NT2/D1 (cell line): Measurements from ENCODE around the gene SLC25A6.

Source experiments
- DNase-seq: peaks from one replicate; pipeline ENCODE4 v3.0.0-alpha.2; 2011; ENCODE audit warnings: low read depth, low spot score
- H3K27me3 ChIP-seq: 2 replicates; pipeline ENCODE4 v1.6.0; 2011; ENCODE audit warnings: mild to moderate bottlenecking; ENCODE audit not compliant: insufficient read length, insufficient read depth
- H3K36me3 ChIP-seq: 2 replicates; pipeline ENCODE4 v1.6.1; 2011; ENCODE audit warnings: mild to moderate bottlenecking, low read length, mixed read lengths; ENCODE audit not compliant: insufficient read depth, insufficient read length
- H3K4me1 ChIP-seq: 2 replicates; pipeline ENCODE4 v1.5.1; 2011; ENCODE audit not compliant: insufficient read depth, insufficient read length
- H3K4me3 ChIP-seq: 2 replicates; pipeline ENCODE4 v1.5.1; 2011; ENCODE audit warnings: low read depth; ENCODE audit not compliant: insufficient read length
- H3K9ac ChIP-seq: 2 replicates; pipeline ENCODE4 v1.6.0; 2011; ENCODE audit warnings: low read depth; ENCODE audit not compliant: insufficient read length
- H3K9me3 ChIP-seq: 2 replicates; pipeline ENCODE4 v1.5.1; 2011; ENCODE audit warnings: mild to moderate bottlenecking, low read length; ENCODE audit not compliant: insufficient read depth
- SUZ12 ChIP-seq: IDR thresholded peaks from 2 replicates; pipeline ENCODE4 v1.6.1; 2011; ENCODE audit not compliant: insufficient read length, insufficient read depth; ENCODE audit errors: extremely low read depth
- YY1 ChIP-seq: IDR thresholded peaks from 2 replicates; pipeline ENCODE4 v1.6.1; 2011; ENCODE audit not compliant: insufficient read length, insufficient read depth
- ZNF274 ChIP-seq: IDR thresholded peaks from 2 replicates; pipeline ENCODE4 v1.6.1; 2011; ENCODE audit warnings: mild to moderate bottlenecking, low read depth, low read length

Gene SLC25A6

GRCh38 chrX:1425381-1425780 lies 33.5 kb upstream of the SLC25A6 start:
- no peak for TF ChIP-seq YY1
- TF ChIP-seq ZNF274: no peak
- no peak for TF ChIP-seq SUZ12
- Histone ChIP-seq H3K9ac (no peak overlapping the region), H3K4me3 (no peak overlapping the region), H3K27me3 (no peaks in the 10 kb centered on the region), H3K9me3 (no peaks in the 10 kb centered on the region), H3K4me1 (peaks cover under 1% of the 10 kb centered on the region), H3K36me3 (peaks cover 48% of the 10 kb centered on the region)
- DNase-seq: no peak

- TF ChIP-seq SUZ12 (no peak), YY1 (no peak), ZNF274 (no peak)
- peaks cover 5% of the 10 kb centered on the region for H3K4me1 ChIP-seq
- no peak overlapping the region for H3K9ac ChIP-seq
- no peaks in the 10 kb centered on the region for H3K9me3 ChIP-seq
- H3K36me3 ChIP-seq: peaks cover 44% of the 10 kb centered on the region
- no peak overlapping the region for H3K4me3 ChIP-seq
- no peak for DNase-seq
- no peaks in the 10 kb centered on the region for H3K27me3 ChIP-seq
These were observed 32.4 kb upstream of the SLC25A6 start for GRCh38 chrX:1424147-1424851.

- Histone ChIP-seq H3K36me3 (peaks cover 55% of the 10 kb centered on the region), H3K9me3 (no peaks in the 10 kb centered on the region), H3K4me3 (no peak overlapping the region), H3K4me1 (peaks cover 9% of the 10 kb centered on the region), H3K9ac (no peak overlapping the region), H3K27me3 (no peaks in the 10 kb centered on the region)
- DNase-seq: no peak
- TF ChIP-seq SUZ12: no peak
These were observed 31.3 kb upstream of the SLC25A6 start for GRCh38 chrX:1423215-1423614.

GRCh38 chrX:1422135-1422465 lies 30.2 kb upstream of the SLC25A6 start:
- Histone ChIP-seq H3K4me1 (peaks cover 9% of the 10 kb centered on the region), H3K9me3 (no peaks in the 10 kb centered on the region), H3K36me3 (peaks cover 57% of the 10 kb centered on the region), H3K9ac (no peak overlapping the region), H3K4me3 (no peak overlapping the region), H3K27me3 (no peaks in the 10 kb centered on the region)
- DNase-seq: no peak
- TF ChIP-seq SUZ12 (no peak), YY1 (no peak), ZNF274 (no peak)

- Histone ChIP-seq H3K27me3 (no peaks in the 10 kb centered on the region), H3K4me3 (no peak overlapping the region), H3K9ac (no peak overlapping the region), H3K36me3 (peaks cover 59% of the 10 kb centered on the region), H3K4me1 (peaks cover 9% of the 10 kb centered on the region), H3K9me3 (no peaks in the 10 kb centered on the region)
- TF ChIP-seq ZNF274 (no peak), SUZ12 (no peak), YY1 (no peak)
- DNase-seq: no peak
These were observed 29.7 kb upstream of the SLC25A6 start for GRCh38 chrX:1421433-1422134.

- H3K9ac ChIP-seq: peak overlapping the region; percentile 26
- no peak overlapping the region for H3K4me3 ChIP-seq
- TF ChIP-seq SUZ12 (no peak), YY1 (no peak), ZNF274 (no peak)
- peaks cover 59% of the 10 kb centered on the region for H3K36me3 ChIP-seq
- DNase-seq: no peak
- no peaks in the 10 kb centered on the region for H3K9me3 ChIP-seq
- H3K4me1 ChIP-seq: peaks cover 9% of the 10 kb centered on the region
- no peaks in the 10 kb centered on the region for H3K27me3 ChIP-seq
These were observed 28.5 kb upstream of the SLC25A6 start for GRCh38 chrX:1420371-1420770.

GRCh38 chrX:1419545-1420355 lies 27.8 kb upstream of the SLC25A6 start:
- peaks cover 55% of the 10 kb centered on the region for H3K36me3 ChIP-seq
- no peak overlapping the region for H3K9ac ChIP-seq
- TF ChIP-seq ZNF274: no peak
- no peak for TF ChIP-seq SUZ12
- TF ChIP-seq YY1: no peak
- no peaks in the 10 kb centered on the region for H3K9me3 ChIP-seq
- DNase-seq: no peak
- no peaks in the 10 kb centered on the region for H3K27me3 ChIP-seq
- no peak overlapping the region for H3K4me3 ChIP-seq
- H3K4me1 ChIP-seq: peaks cover 9% of the 10 kb centered on the region
